Measurements from ENCODE around the gene PCP2. TPM values are rescaled to one million over a fixed set of nuclear protein-coding genes. Genes with fewer than 3 reads are reported as not detected.

PCP2 gene
- total RNA-seq, 1 experiment from 2014 or later = not detected

GRCh38 chr19:7672522-7672921 is 39.0 kb upstream of the PCP2 start:
- peaks cover 88% of the 10 kb centered on the region for H3K27me3 Mint-ChIP-seq (ENCODE audit: low read depth)
- no peak for TF ChIP-seq CTCF (conservative IDR thresholded peaks at IDR 0.05)
- Histone ChIP-seq H3K18ac (ENCODE audit: insufficient read length, low read depth, low read length) (no peak overlapping the region), H2BK12ac (ENCODE audit: insufficient read length, low read depth, low read length) (no peak overlapping the region), H3K9me3 (ENCODE audit: control insufficient read depth, low read depth, low read length) (no peaks in the 10 kb centered on the region), H3K23me2 (ENCODE audit: insufficient read length, low read depth, low read length, poor library complexity, severe bottlenecking) (peaks cover 6% of the 10 kb centered on the region), H3K4me1 (ENCODE audit: insufficient read depth, low read length) (no peaks in the 10 kb centered on the region), H2BK15ac (ENCODE audit: low read depth, low read length) (no peak overlapping the region), H3K9ac (ENCODE audit: extremely low read depth, insufficient read length, low read length) (no peak overlapping the region), H3K23ac (ENCODE audit: insufficient read length, low read depth, low read length) (no peak overlapping the region), H3K27ac (ENCODE audit: insufficient read length, low read depth, low read length) (no peak overlapping the region), H4K8ac (replicated peaks; ENCODE audit: insufficient read length, low read depth, low read length) (no peak overlapping the region), H3K56ac (ENCODE audit: insufficient read length, low read depth, low read length) (no peak overlapping the region), H3K79me1 (ENCODE audit: insufficient read depth, low read depth, low read length, poor library complexity, severe bottlenecking) (no peaks in the 10 kb centered on the region), H4K91ac (ENCODE audit: insufficient read length, low read depth, low read length) (no peak overlapping the region), H3K14ac (ENCODE audit: insufficient read depth, low read length) (no peak overlapping the region), H2AFZ (ENCODE audit: low read length) (no peak overlapping the region), H4K20me1 (ENCODE audit: control insufficient read depth, insufficient read depth, insufficient read length) (no peaks in the 10 kb centered on the region), H3K79me2 (ENCODE audit: insufficient read depth, low read length) (no peaks in the 10 kb centered on the region), H4K5ac (ENCODE audit: insufficient read length, low read depth, low read length) (no peak overlapping the region), H2AK5ac (ENCODE audit: insufficient read length, low read length) (no peak overlapping the region), H2BK20ac (ENCODE audit: low read depth, low read length, poor library complexity, severe bottlenecking) (no peak overlapping the region), H2BK5ac (ENCODE audit: insufficient read length, low read length) (no peak overlapping the region), H3K27me3 (ENCODE audit: insufficient read depth, low read length) (peaks cover 2% of the 10 kb centered on the region; the same call in 1 of the 2 replicates), H2BK120ac (ENCODE audit: low read depth, low read length, poor library complexity, severe bottlenecking) (no peak overlapping the region), H3K4me2 (ENCODE audit: insufficient read depth, insufficient read length, low read length) (no peak overlapping the region), H3T11ph (ENCODE audit: low read length) (no peak overlapping the region), H3K4ac (ENCODE audit: low read depth, low read length) (no peak overlapping the region)
- peaks cover 4 to 15% of the 10 kb centered on the region in 2 experiments; a peak in 3 of 4 replicates for H3K4me1 Mint-ChIP-seq
- H3K36me3 Mint-ChIP-seq (ENCODE audit: insufficient read depth in 1 of 3, low read depth in 3 of 3) = no peaks in the 10 kb centered on the region
- DNase-seq = no peak
- peaks cover 0 to 4% of the 10 kb centered on the region in 2 experiments; a peak in 2 of 5 replicates for H3K9me3 Mint-ChIP-seq
- no CpG with 5 or more reads among the region's 9 CpGs for WGBS (ENCODE audit: extremely low coverage, insufficient read length, low lambda C conversion rate)
- H3K27ac Mint-ChIP-seq = no peak overlapping the region
- peak overlapping the region in 1 of 2 experiments; percentile 60; a peak in 2 of 5 replicates for H3K4me3 Mint-ChIP-seq
